ENCODE data around the gene SLC12A4.

GRCh38 chr16:67927131-67927941 is 41.1 kb downstream of the SLC12A4 start:
- TF ChIP-seq, protein P1, sequence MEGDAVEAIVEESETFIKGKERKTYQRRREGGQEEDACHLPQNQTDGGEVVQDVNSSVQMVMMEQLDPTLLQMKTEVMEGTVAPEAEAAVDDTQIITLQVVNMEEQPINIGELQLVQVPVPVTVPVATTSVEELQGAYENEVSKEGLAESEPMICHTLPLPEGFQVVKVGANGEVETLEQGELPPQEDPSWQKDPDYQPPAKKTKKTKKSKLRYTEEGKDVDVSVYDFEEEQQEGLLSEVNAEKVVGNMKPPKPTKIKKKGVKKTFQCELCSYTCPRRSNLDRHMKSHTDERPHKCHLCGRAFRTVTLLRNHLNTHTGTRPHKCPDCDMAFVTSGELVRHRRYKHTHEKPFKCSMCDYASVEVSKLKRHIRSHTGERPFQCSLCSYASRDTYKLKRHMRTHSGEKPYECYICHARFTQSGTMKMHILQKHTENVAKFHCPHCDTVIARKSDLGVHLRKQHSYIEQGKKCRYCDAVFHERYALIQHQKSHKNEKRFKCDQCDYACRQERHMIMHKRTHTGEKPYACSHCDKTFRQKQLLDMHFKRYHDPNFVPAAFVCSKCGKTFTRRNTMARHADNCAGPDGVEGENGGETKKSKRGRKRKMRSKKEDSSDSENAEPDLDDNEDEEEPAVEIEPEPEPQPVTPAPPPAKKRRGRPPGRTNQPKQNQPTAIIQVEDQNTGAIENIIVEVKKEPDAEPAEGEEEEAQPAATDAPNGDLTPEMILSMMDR (IDR thresholded peaks at IDR 0.05): no peak
- TF ChIP-seq POLR2AphosphoS5 (IDR thresholded peaks at IDR 0.05) (no peak), POLR2A (IDR thresholded peaks at IDR 0.05) (no peak)

Data from suprapubic skin (tissue), 4 donors.